VCaP (cell line): ENCODE data around the gene CKS1B.
"Not testable (repeated sequence)": the region's sequence is repeated elsewhere in the genome, so short reads cannot be mapped to it uniquely, and the experiment has no call there.

ENCODE experiments used
- H3K27ac ChIP-seq: fragments of 450-650 bp; 2 replicates; pipeline ENCODE4 v1.5.1; 2017
- CTCF ChIP-seq: fragments of 450-650 bp; conservative IDR thresholded peaks from 2 replicates; pipeline ENCODE4 v1.5.1; 2017; ENCODE audit warnings: mild to moderate bottlenecking, moderate library complexity

CKS1B gene

GRCh38 chr1:154983776-154984466, 9.4 kb downstream of the CKS1B start:
- no peak; the same call in 1 of the 2 replicates for TF ChIP-seq CTCF
- H3K27ac ChIP-seq: peak overlapping the region; percentile 78

GRCh38 chr1:154986736-154987135, 12.3 kb downstream of the CKS1B start:
- not testable (repeated sequence) for H3K27ac ChIP-seq

- no peak overlapping the region for H3K27ac ChIP-seq
- no peak for TF ChIP-seq CTCF
Measured at GRCh38 chr1:154987326-154987725, 12.8 kb downstream of the CKS1B start.

GRCh38 chr1:154988058-154988954, 13.8 kb downstream of the CKS1B start:
- TF ChIP-seq CTCF: no peak

GRCh38 chr1:154989195-154989860, 14.8 kb downstream of the CKS1B start:
- TF ChIP-seq CTCF: no peak
- H3K27ac ChIP-seq: no peak overlapping the region

More at GRCh38 chr1:154988058-154988954, 13.8 kb downstream of the CKS1B start:
- no peak overlapping the region for H3K27ac ChIP-seq

GRCh38 chr1:154990276-154990675, 15.8 kb downstream of the CKS1B start:
- no peak for TF ChIP-seq CTCF
- no peak overlapping the region for H3K27ac ChIP-seq

- H3K27ac ChIP-seq: no peak overlapping the region
- peak; percentile 65 for TF ChIP-seq CTCF
Measured at GRCh38 chr1:154992721-154993571, 18.5 kb downstream of the CKS1B start.
